H1 (cell line): ENCODE measurements around the gene AVPR2. TPM values are rescaled to one million over a fixed set of nuclear protein-coding genes. Genes with fewer than 3 reads are reported as not detected.

Experiments
- ATF3 ChIP-seq: IDR thresholded peaks from 2 replicates; pipeline ENCODE4 v1.6.1; 2011; ENCODE audit warnings: low read depth, mild to moderate bottlenecking, low read length; ENCODE audit not compliant: insufficient read depth
- BRCA1 ChIP-seq: IDR thresholded peaks from 2 replicates; pipeline ENCODE4 v1.6.1; 2012; ENCODE audit warnings: low read depth, low read length, improper control_type of control experiment
- KDM1A ChIP-seq: fragments of 200-600, 300-600 bp; sonication (generic); IDR thresholded peaks from 2 replicates; pipeline ENCODE4 v1.7.1; 2016; ENCODE audit warnings: mild to moderate bottlenecking, low read length, borderline replicate concordance
- SIN3A ChIP-seq, 2 experiments: IDR thresholded peaks in 1 of 2; conservative IDR thresholded peaks in 1 of 2; 2 replicates each; pipeline ENCODE4 v1.6.1; 2011 to 2012; ENCODE audit warnings: low read length in 2 of 2, improper control_type of control experiment in 1 of 2, low read depth in 1 of 2, mild to moderate bottlenecking in 1 of 2
- SRF ChIP-seq: IDR thresholded peaks from 2 replicates; pipeline ENCODE4 v1.6.1; 2011; ENCODE audit warnings: mild to moderate bottlenecking, low read depth, low read length, moderate library complexity
- TCF12 ChIP-seq: IDR thresholded peaks from 2 replicates; pipeline ENCODE4 v1.6.1; 2011; ENCODE audit warnings: low read depth, mild to moderate bottlenecking, low read length
- polyA plus RNA-seq, 7 experiments: library from polyadenylated mRNA; depleted of rRNA in 3 of 7; stranded (reverse) in 5 of 7; unstranded in 2 of 7; fragments of >200 nt in 5 of 7; fragments of 200-250 nt in 2 of 7; gene quantifications; 1 replicate in 5 of 7; 2 replicates in 1 of 7; 4 replicates in 1 of 7; pipeline versions ENCODE4 v1.2.1 to v1.2.3, GENCODE V29; 2011 to 2013; ENCODE audit warnings: missing spikeins in 2 of 7, mixed read lengths in 2 of 7
- total RNA-seq: library from RNA; stranded (reverse); fragmentation: NEBNext Ultra II Directional; extraction: Animal tissue kit (Norgen Biotek cat#: 25700); gene quantifications from 2 replicates; pipeline ENCODE4 v1.2.1, GENCODE V29; 2021

Gene AVPR2
- total and polyA plus RNA-seq, 2 of the 8 experiments (the other 6 are each of a cell fraction or from before 2014, with no cell fraction given) = 0.09 TPM; not detected in 1

DNA sequence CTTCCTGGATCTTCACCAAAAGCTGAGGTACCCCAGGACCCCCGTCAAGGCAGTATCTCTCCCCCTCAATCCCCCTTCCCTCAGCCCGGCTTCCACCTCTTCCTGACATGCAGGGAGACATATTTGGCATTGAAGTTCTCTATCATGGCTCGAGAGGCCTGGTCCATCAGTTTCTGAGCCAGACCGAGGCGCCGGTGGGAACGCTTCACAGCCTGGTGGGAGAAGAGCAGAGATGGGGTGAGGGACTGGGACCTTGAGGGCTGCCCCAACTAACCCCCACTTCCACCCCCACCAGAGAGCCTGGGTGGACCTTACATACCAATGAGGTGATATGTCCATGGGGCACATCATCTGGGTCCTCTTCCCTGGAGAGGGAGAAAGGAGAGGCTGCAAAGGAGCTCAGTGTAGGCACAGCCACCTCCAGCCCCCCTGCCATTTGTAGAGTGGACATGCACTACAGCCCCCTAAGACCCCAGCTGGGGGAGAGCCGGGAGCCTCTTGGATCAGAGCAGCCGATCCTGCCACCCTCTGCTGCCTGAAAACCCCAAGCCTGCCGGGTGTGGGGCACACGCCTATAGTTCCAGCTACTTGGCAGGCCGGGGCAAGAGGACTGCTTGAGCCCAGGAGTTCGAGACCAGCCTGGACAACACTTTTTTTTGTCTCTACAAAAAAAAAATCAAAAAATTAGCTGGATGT, 27.9 kb downstream of the AVPR2 start (continued):
- TF ChIP-seq TCF12 (no peak), BRCA1 (no peak), ATF3 (no peak), SRF (no peak), KDM1A (no peak), SIN3A (conservative IDR thresholded peaks at IDR 0.05 in 1 of 2, IDR thresholded peaks at IDR 0.05 in 1 of 2; ENCODE audit: low read depth in 1 of 2, low read length in 2 of 2) (no peak)
